BLaER1 treated with 17β-estradiol and CSF1 and Interleukin-3, amounts not matched to agents 10 nM and 100 nM (cell line): ENCODE results near the gene NR5A2.

Experiments used
- H3K27ac ChIP-seq, 11 experiments: shearing (Covaris generic); formaldehyde crosslinking; 2 replicates each; pipeline ENCODE4 v1.8.1; 2022
- H3K27me3 ChIP-seq, 11 experiments: shearing (Covaris generic); formaldehyde crosslinking; 2 replicates each; pipeline ENCODE4 v1.8.1; 2022
- H3K36me3 ChIP-seq, 11 experiments: shearing (Covaris generic); formaldehyde crosslinking; 2 replicates each; pipeline ENCODE4 v1.8.1; 2022
- H3K4me1 ChIP-seq, 10 experiments: shearing (Covaris generic); formaldehyde crosslinking; 2 replicates each; pipeline ENCODE4 v1.8.1; 2022
- H3K4me2 ChIP-seq, 11 experiments: shearing (Covaris generic); formaldehyde crosslinking; 2 replicates each; pipeline ENCODE4 v1.8.1; 2022
- H3K4me3 ChIP-seq, 10 experiments: shearing (Covaris generic); formaldehyde crosslinking; 2 replicates each; pipeline ENCODE4 v1.8.1; 2022
- H3K9ac ChIP-seq, 11 experiments: shearing (Covaris generic); formaldehyde crosslinking; 2 replicates each; pipeline ENCODE4 v1.8.1; 2022
- H3K9me3 ChIP-seq, 11 experiments: shearing (Covaris generic); formaldehyde crosslinking; replicated peaks in 1 of 11; 2 replicates each; pipeline ENCODE4 v1.8.1; 2022
- H4K20me1 ChIP-seq, 11 experiments: shearing (Covaris generic); formaldehyde crosslinking; 2 replicates each; pipeline ENCODE4 v1.8.1; 2022
- Cebpa-rat ChIP-seq, 11 experiments: shearing (Covaris generic); IDR thresholded peaks; 2 replicates each; pipeline ENCODE4 v1.8.1; 2022

Gene NR5A2

GRCh38 chr1:200015811-200016210 lies 11.7 kb upstream of the NR5A2 start:
- Histone ChIP-seq H3K4me3 (no peak overlapping the region), H3K27ac (no peak overlapping the region), H3K4me2 (no peak overlapping the region), H4K20me1 (no peaks in the 10 kb centered on the region), H3K36me3 (no peaks in the 10 kb centered on the region), H3K4me1 (no peaks in the 10 kb centered on the region), H3K9ac (no peak overlapping the region), H3K9me3 (no peaks in the 10 kb centered on the region), H3K27me3 (no peaks in the 10 kb centered on the region)
- no peak for TF ChIP-seq Cebpa-rat (IDR thresholded peaks at IDR 0.05)

GRCh38 chr1:200021577-200022238 lies 5.8 kb upstream of the NR5A2 start:
- Histone ChIP-seq H3K4me1 (no peaks in the 10 kb centered on the region), H3K9me3 (no peaks in the 10 kb centered on the region), H3K9ac (no peak overlapping the region), H3K4me3 (no peak overlapping the region), H3K4me2 (no peak overlapping the region), H3K27me3 (no peaks in the 10 kb centered on the region), H4K20me1 (no peaks in the 10 kb centered on the region), H3K36me3 (no peaks in the 10 kb centered on the region), H3K27ac (no peak overlapping the region)
- no peak for TF ChIP-seq Cebpa-rat (IDR thresholded peaks at IDR 0.05)

GRCh38 chr1:200022239-200022804 lies 5.2 kb upstream of the NR5A2 start:
- Histone ChIP-seq H3K27ac (no peak overlapping the region), H3K9ac (no peak overlapping the region), H3K4me1 (no peaks in the 10 kb centered on the region), H4K20me1 (no peaks in the 10 kb centered on the region), H3K27me3 (peaks cover 0 to 1% (median 0%) of the 10 kb centered on the region in 11 experiments; a peak in 1 of 22 replicates), H3K36me3 (no peaks in the 10 kb centered on the region), H3K4me3 (no peak overlapping the region), H3K4me2 (no peak overlapping the region), H3K9me3 (no peaks in the 10 kb centered on the region)
- no peak for TF ChIP-seq Cebpa-rat (IDR thresholded peaks at IDR 0.05)

- H3K4me3 ChIP-seq: peak overlapping the region; percentile 39 to 68 (median 54)
- H3K36me3 ChIP-seq: no peaks in the 10 kb centered on the region
- H3K4me2 ChIP-seq: peak overlapping the region; percentile 62 to 79 (median 74)
- H4K20me1 ChIP-seq: no peaks in the 10 kb centered on the region
- no peak for TF ChIP-seq Cebpa-rat (IDR thresholded peaks at IDR 0.05)
- H3K4me1 ChIP-seq: no peaks in the 10 kb centered on the region
- no peak overlapping the region for H3K27ac ChIP-seq
- peaks cover 28 to 53% (median 38%) of the 10 kb centered on the region in 11 experiments for H3K27me3 ChIP-seq
- peaks cover 0 to 4% (median under 1%) of the 10 kb centered on the region in 11 experiments; a peak in 8 of 22 replicates for H3K9me3 ChIP-seq
- peak overlapping the region in 6 of 11 experiments; percentile 6 to 56 (median 40); a peak in 6 of 22 replicates for H3K9ac ChIP-seq
Observed at GRCh38 chr1:200028586-200029034, 1.1 kb downstream of the NR5A2 start.

GRCh38 chr1:200029035-200029821 lies 1.7 kb downstream of the NR5A2 start:
- Histone ChIP-seq H3K27me3 (peaks cover 34 to 60% (median 45%) of the 10 kb centered on the region in 11 experiments), H3K36me3 (no peaks in the 10 kb centered on the region), H3K4me1 (no peaks in the 10 kb centered on the region), H4K20me1 (no peaks in the 10 kb centered on the region), H3K4me2 (peak overlapping the region; percentile 62 to 79 (median 74)), H3K27ac (no peak overlapping the region), H3K9me3 (peaks cover 0 to 11% (median 7%) of the 10 kb centered on the region in 11 experiments; a peak in 11 of 22 replicates), H3K4me3 (peak overlapping the region; percentile 39 to 68 (median 54)), H3K9ac (peak overlapping the region in 7 of 11 experiments; percentile 6 to 56 (median 37); a peak in 7 of 22 replicates)
- TF ChIP-seq Cebpa-rat (IDR thresholded peaks at IDR 0.05): no peak

- H3K4me2 ChIP-seq: no peak overlapping the region
- no peaks in the 10 kb centered on the region for H3K4me1 ChIP-seq
- peaks cover 37 to 64% (median 50%) of the 10 kb centered on the region in 11 experiments for H3K27me3 ChIP-seq
- no peak for TF ChIP-seq Cebpa-rat (IDR thresholded peaks at IDR 0.05)
- H3K9ac ChIP-seq: no peak overlapping the region
- H3K36me3 ChIP-seq: no peaks in the 10 kb centered on the region
- H4K20me1 ChIP-seq: no peaks in the 10 kb centered on the region
- H3K9me3 ChIP-seq: peaks cover 1 to 14% (median 9%) of the 10 kb centered on the region in 11 experiments; a peak in 20 of 22 replicates
- H3K4me3 ChIP-seq: no peak overlapping the region
- no peak overlapping the region for H3K27ac ChIP-seq
Observed at GRCh38 chr1:200029822-200030152, 2.3 kb downstream of the NR5A2 start.

GRCh38 chr1:200030791-200031190 lies 3.3 kb downstream of the NR5A2 start:
- no peaks in the 10 kb centered on the region for H3K4me1 ChIP-seq
- no peak for TF ChIP-seq Cebpa-rat (IDR thresholded peaks at IDR 0.05)
- H3K36me3 ChIP-seq: no peaks in the 10 kb centered on the region
- H3K27ac ChIP-seq: no peak overlapping the region
- H4K20me1 ChIP-seq: no peaks in the 10 kb centered on the region
- H3K4me3 ChIP-seq: no peak overlapping the region
- H3K9me3 ChIP-seq: peaks cover 12 to 24% (median 19%) of the 10 kb centered on the region in 11 experiments; a peak in 21 of 22 replicates
- H3K4me2 ChIP-seq: no peak overlapping the region
- H3K9ac ChIP-seq: no peak overlapping the region
- H3K27me3 ChIP-seq: peaks cover 47 to 74% (median 60%) of the 10 kb centered on the region in 11 experiments

GRCh38 chr1:200033511-200034261 lies 6.2 kb downstream of the NR5A2 start:
- Histone ChIP-seq H3K27ac (no peak overlapping the region), H3K9ac (no peak overlapping the region), H3K27me3 (peaks cover 74 to 90% (median 84%) of the 10 kb centered on the region in 11 experiments)

More at GRCh38 chr1:200033511-200034261, 6.2 kb downstream of the NR5A2 start:
- Histone ChIP-seq H3K4me3 (no peak overlapping the region), H3K9me3 (peaks cover 22 to 39% (median 33%) of the 10 kb centered on the region in 11 experiments; a peak in 21 of 22 replicates), H3K4me1 (no peaks in the 10 kb centered on the region), H4K20me1 (peaks cover 0 to 5% (median 0%) of the 10 kb centered on the region in 11 experiments; a peak in 8 of 22 replicates), H3K36me3 (no peaks in the 10 kb centered on the region), H3K4me2 (no peak overlapping the region)
- no peak for TF ChIP-seq Cebpa-rat (IDR thresholded peaks at IDR 0.05)
